ENCODE measurements around the gene RAD51. TPM values are rescaled to one million over a fixed set of nuclear protein-coding genes. Genes with fewer than 3 reads are reported as not detected.

RAD51 gene
- total and polyA plus RNA-seq, 9 of the 15 experiments (the other 6 are each of a cell fraction or from before 2014, with no cell fraction given), result 16.0 to 63.8 (median 34.6) TPM

DNA sequence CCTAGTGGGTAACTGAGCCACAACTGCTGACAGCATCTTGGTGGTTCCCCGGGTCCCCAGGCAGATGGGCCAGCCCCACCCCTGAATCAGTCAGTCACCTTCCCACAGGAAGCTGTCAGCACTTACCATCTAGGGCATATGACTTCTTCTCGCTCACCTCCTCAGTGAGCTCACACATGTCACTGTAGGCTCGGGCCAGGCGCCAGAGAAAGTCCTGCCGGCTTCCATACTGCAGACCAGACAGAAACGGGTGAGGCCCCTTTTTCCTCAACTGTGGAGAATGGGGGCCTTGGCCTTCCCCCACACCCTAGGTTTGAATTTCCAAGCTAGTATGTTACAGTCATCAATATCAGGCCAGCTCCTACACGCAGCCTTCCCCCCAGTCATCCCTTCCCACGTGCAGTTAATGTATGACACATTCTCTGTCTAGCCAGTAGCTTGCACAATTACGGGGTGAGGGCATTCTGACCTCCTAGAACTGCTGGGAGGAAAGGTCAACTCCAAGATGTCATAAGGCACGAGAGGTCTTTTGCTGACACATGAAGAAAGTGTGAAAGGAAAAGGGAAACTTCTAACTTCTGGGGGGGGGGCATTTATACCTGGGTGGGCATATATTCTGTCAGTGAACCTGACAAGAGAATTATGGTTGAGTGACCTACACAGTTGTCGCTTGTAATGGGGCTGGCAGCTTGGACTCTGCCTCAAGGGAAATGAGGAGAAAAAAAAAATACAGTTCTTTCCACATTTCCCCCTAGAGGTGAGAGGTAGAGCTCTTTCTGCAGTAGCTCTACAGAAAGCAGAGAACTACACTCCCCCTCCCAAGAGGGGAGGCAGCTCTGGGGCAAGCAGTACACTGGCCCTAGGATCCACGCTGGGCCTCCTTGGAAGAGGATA, 49.2 kb downstream of the RAD51 start (continued):
- TF ChIP-seq, protein P1, sequence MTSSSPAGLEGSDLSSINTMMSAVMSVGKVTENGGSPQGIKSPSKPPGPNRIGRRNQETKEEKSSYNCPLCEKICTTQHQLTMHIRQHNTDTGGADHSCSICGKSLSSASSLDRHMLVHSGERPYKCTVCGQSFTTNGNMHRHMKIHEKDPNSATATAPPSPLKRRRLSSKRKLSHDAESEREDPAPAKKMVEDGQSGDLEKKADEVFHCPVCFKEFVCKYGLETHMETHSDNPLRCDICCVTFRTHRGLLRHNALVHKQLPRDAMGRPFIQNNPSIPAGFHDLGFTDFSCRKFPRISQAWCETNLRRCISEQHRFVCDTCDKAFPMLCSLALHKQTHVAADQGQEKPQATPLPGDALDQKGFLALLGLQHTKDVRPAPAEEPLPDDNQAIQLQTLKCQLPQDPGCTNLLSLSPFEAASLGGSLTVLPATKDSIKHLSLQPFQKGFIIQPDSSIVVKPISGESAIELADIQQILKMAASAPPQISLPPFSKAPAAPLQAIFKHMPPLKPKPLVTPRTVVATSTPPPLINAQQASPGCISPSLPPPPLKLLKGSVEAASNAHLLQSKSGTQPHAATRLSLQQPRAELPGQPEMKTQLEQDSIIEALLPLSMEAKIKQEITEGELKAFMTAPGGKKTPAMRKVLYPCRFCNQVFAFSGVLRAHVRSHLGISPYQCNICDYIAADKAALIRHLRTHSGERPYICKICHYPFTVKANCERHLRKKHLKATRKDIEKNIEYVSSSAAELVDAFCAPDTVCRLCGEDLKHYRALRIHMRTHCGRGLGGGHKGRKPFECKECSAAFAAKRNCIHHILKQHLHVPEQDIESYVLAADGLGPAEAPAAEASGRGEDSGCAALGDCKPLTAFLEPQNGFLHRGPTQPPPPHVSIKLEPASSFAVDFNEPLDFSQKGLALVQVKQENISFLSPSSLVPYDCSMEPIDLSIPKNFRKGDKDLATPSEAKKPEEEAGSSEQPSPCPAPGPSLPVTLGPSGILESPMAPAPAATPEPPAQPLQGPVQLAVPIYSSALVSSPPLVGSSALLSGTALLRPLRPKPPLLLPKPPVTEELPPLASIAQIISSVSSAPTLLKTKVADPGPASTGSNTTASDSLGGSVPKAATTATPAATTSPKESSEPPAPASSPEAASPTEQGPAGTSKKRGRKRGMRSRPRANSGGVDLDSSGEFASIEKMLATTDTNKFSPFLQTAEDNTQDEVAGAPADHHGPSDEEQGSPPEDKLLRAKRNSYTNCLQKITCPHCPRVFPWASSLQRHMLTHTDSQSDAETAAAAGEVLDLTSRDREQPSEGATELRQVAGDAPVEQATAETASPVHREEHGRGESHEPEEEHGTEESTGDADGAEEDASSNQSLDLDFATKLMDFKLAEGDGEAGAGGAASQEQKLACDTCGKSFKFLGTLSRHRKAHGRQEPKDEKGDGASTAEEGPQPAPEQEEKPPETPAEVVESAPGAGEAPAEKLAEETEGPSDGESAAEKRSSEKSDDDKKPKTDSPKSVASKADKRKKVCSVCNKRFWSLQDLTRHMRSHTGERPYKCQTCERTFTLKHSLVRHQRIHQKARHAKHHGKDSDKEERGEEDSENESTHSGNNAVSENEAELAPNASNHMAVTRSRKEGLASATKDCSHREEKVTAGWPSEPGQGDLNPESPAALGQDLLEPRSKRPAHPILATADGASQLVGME (CRISPR knock-in tag; IDR thresholded peaks at IDR 0.05), result no peak
- TF ChIP-seq, protein P2, sequence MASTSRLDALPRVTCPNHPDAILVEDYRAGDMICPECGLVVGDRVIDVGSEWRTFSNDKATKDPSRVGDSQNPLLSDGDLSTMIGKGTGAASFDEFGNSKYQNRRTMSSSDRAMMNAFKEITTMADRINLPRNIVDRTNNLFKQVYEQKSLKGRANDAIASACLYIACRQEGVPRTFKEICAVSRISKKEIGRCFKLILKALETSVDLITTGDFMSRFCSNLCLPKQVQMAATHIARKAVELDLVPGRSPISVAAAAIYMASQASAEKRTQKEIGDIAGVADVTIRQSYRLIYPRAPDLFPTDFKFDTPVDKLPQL (IDR thresholded peaks at IDR 0.05; ENCODE audit: extremely low read depth, insufficient read length), result no peak
- TF ChIP-seq BHLHE40 (IDR thresholded peaks at IDR 0.05; ENCODE audit: low read length) (peak; percentile 93), POU5F1 (IDR thresholded peaks at IDR 0.05; ENCODE audit: borderline replicate concordance, low read depth, low read length, partially characterized antibody) (no peak), NFE2L1 (tag; IDR thresholded peaks at IDR 0.05; ENCODE audit: borderline replicate concordance, low read depth) (no peak), ELF1 (tag; IDR thresholded peaks at IDR 0.05) (no peak), HMG20A (CRISPR knock-in tag; conservative IDR thresholded peaks at IDR 0.05) (no peak), MTA3 (IDR thresholded peaks at IDR 0.05; ENCODE audit: borderline replicate concordance) (no peak), SMAD4 (CRISPR knock-in tag; conservative IDR thresholded peaks at IDR 0.05) (peak; percentile 95), KLF16 (IDR thresholded peaks at IDR 0.05) (no peak), COPS2 (conservative IDR thresholded peaks at IDR 0.05) (no peak), LCOR (CRISPR knock-in tag; IDR thresholded peaks at IDR 0.05) (no peak), ZNF408 (CRISPR knock-in tag; IDR thresholded peaks at IDR 0.05; ENCODE audit: low read depth) (no peak), DPF2 (IDR thresholded peaks at IDR 0.05) (0 out of 2 replicates have a peak, but pooled peaks have one; percentile 35), PTRF (tag; IDR thresholded peaks at IDR 0.05) (no peak), TGIF2 (CRISPR knock-in tag; IDR thresholded peaks at IDR 0.05) (no peak), RBM15 (IDR thresholded peaks at IDR 0.05; ENCODE audit: insufficient read depth, low read length) (no peak)
- TF ChIP-seq, protein P3, sequence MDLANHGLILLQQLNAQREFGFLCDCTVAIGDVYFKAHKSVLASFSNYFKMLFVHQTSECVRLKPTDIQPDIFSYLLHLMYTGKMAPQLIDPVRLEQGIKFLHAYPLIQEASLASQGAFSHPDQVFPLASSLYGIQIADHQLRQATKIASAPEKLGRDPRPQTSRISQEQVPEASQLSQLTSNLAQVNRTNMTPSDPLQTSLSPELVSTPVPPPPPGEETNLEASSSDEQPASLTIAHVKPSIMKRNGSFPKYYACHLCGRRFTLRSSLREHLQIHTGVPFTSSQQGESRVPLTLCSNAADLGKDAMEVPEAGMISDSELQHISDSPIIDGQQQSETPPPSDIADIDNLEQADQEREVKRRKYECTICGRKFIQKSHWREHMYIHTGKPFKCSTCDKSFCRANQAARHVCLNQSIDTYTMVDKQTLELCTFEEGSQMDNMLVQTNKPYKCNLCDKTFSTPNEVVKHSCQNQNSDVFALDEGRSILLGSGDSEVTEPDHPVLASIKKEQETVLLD (IDR thresholded peaks at IDR 0.05), result no peak
- TF ChIP-seq, protein P4, sequence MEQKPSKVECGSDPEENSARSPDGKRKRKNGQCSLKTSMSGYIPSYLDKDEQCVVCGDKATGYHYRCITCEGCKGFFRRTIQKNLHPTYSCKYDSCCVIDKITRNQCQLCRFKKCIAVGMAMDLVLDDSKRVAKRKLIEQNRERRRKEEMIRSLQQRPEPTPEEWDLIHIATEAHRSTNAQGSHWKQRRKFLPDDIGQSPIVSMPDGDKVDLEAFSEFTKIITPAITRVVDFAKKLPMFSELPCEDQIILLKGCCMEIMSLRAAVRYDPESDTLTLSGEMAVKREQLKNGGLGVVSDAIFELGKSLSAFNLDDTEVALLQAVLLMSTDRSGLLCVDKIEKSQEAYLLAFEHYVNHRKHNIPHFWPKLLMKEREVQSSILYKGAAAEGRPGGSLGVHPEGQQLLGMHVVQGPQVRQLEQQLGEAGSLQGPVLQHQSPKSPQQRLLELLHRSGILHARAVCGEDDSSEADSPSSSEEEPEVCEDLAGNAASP (IDR thresholded peaks at IDR 0.05), result no peak
